Mesenchymal stem cell (in vitro differentiated cells and primary cell): ENCODE measurements around the gene ITGAV.

Experiments used
- DNase-seq: peaks from one replicate; pipeline ENCODE4 v3.0.0-alpha.2; 2013
- H2AFZ ChIP-seq: one replicate; pipeline ENCODE4 v1.6.1; 2013; ENCODE audit warnings: low read depth, mild to moderate bottlenecking, control low read depth, inconsistent platforms, low read length, moderate library complexity
- H2AK5ac ChIP-seq: 2 replicates; pipeline ENCODE4 v1.6.1; 2013; ENCODE audit warnings: low read length, moderate library complexity, mild to moderate bottlenecking, inconsistent platforms; ENCODE audit not compliant: severe bottlenecking
- H2BK120ac ChIP-seq: one replicate; pipeline ENCODE4 v1.6.1; 2013; ENCODE audit warnings: low read depth, mild to moderate bottlenecking, inconsistent platforms, low read length, moderate library complexity
- H2BK12ac ChIP-seq, 2 experiments: one replicate each; pipeline ENCODE4 v1.6.1; 2013; ENCODE audit warnings: inconsistent platforms in 2 of 2, low read length in 2 of 2, mild to moderate bottlenecking in 2 of 2, moderate library complexity in 2 of 2, control low read depth in 1 of 2
- H2BK15ac ChIP-seq: one replicate; pipeline ENCODE4 v1.6.1; 2013; ENCODE audit warnings: mild to moderate bottlenecking, low read depth, inconsistent platforms; ENCODE audit not compliant: poor library complexity, severe bottlenecking
- H2BK5ac ChIP-seq: 2 replicates; pipeline ENCODE4 v1.6.1; 2013; ENCODE audit warnings: low read depth, mild to moderate bottlenecking, low read length, control low read depth, inconsistent platforms; ENCODE audit not compliant: poor library complexity, severe bottlenecking
- H3K14ac ChIP-seq, 2 experiments: one replicate each; pipeline ENCODE4 v1.6.1; 2013; ENCODE audit warnings: inconsistent platforms in 2 of 2, low read length in 2 of 2, control low read depth in 1 of 2, mild to moderate bottlenecking in 1 of 2, moderate library complexity in 1 of 2
- H3K18ac ChIP-seq, 2 experiments: one replicate each; pipeline ENCODE4 v1.6.1; 2013; ENCODE audit warnings: inconsistent platforms in 2 of 2, low read length in 2 of 2, control low read depth in 1 of 2, low read depth in 1 of 2, mild to moderate bottlenecking in 1 of 2
- H3K23ac ChIP-seq, 2 experiments: one replicate each; pipeline ENCODE4 v1.6.1; 2013; ENCODE audit warnings: inconsistent platforms in 2 of 2, low read length in 2 of 2, mild to moderate bottlenecking in 2 of 2, moderate library complexity in 2 of 2, control low read depth in 1 of 2
- H3K27ac ChIP-seq: 2 replicates; pipeline ENCODE4 v1.5.1; 2013; ENCODE audit warnings: mild to moderate bottlenecking, moderate library complexity, low read length, control low read depth, inconsistent platforms; ENCODE audit not compliant: poor library complexity, severe bottlenecking
- H3K27me3 ChIP-seq, 2 experiments: 2 replicates each; pipeline versions ENCODE4 v1.6.1 to v1.7.0; 2013; ENCODE audit warnings: low read length in 2 of 2, mild to moderate bottlenecking in 2 of 2, moderate library complexity in 2 of 2, control low read depth in 1 of 2, inconsistent platforms in 1 of 2; ENCODE audit not compliant: control insufficient read depth in 1 of 2, insufficient read depth in 1 of 2
- H3K36me3 ChIP-seq, 2 experiments: 2 replicates each; pipeline versions ENCODE4 v1.6.1 to v1.7.0; 2013; ENCODE audit warnings: low read length in 2 of 2, control low read depth in 1 of 2, inconsistent platforms in 1 of 2, low read depth in 1 of 2, mild to moderate bottlenecking in 1 of 2; ENCODE audit not compliant: insufficient read depth in 2 of 2, control insufficient read depth in 1 of 2
- H3K4ac ChIP-seq, 2 experiments: one replicate each; pipeline ENCODE4 v1.6.1; 2013; ENCODE audit warnings: inconsistent platforms in 2 of 2, low read length in 2 of 2, mild to moderate bottlenecking in 2 of 2, moderate library complexity in 2 of 2, control low read depth in 1 of 2, low read depth in 1 of 2
- H3K4me1 ChIP-seq: 2 replicates; pipeline ENCODE4 v1.6.1; 2013; ENCODE audit warnings: low read depth, low read length, control low read depth; ENCODE audit not compliant: control insufficient read depth, insufficient read depth
- H3K4me2 ChIP-seq: 2 replicates; pipeline ENCODE4 v1.6.1; 2013; ENCODE audit warnings: low read length, mild to moderate bottlenecking, inconsistent platforms; ENCODE audit not compliant: poor library complexity, severe bottlenecking
- H3K4me3 ChIP-seq, 2 experiments: 2 replicates each; pipeline versions ENCODE4 v1.5.1 to v1.7.0; 2013; ENCODE audit warnings: low read length in 2 of 2, mild to moderate bottlenecking in 2 of 2, control low read depth in 1 of 2, low read depth in 1 of 2; ENCODE audit not compliant: insufficient read depth in 1 of 2
- H3K79me1 ChIP-seq: replicated peaks from 2 replicates; pipeline ENCODE4 v1.6.1; 2013; ENCODE audit warnings: mild to moderate bottlenecking, control low read depth, low read length, inconsistent platforms; ENCODE audit not compliant: poor library complexity, severe bottlenecking
- H3K9ac ChIP-seq: 2 replicates; pipeline ENCODE4 v1.7.0; 2013; ENCODE audit warnings: mild to moderate bottlenecking, low read length, moderate library complexity
- H3K9me3 ChIP-seq: 2 replicates; pipeline ENCODE4 v1.7.0; 2013; ENCODE audit warnings: mild to moderate bottlenecking, low read length; ENCODE audit not compliant: control insufficient read depth
- H4K8ac ChIP-seq: one replicate; pipeline ENCODE4 v1.6.1; 2013; ENCODE audit warnings: inconsistent platforms, mild to moderate bottlenecking, low read length, moderate library complexity
- H4K91ac ChIP-seq: one replicate; pipeline ENCODE4 v1.6.1; 2013; ENCODE audit warnings: mild to moderate bottlenecking, low read length, inconsistent platforms
- WGBS: methylation state at CpG from one replicate; pipeline ENCODE4 v1.1.7; 2013; ENCODE audit warnings: mixed read lengths; 5-methylcytosine and 5-hydroxymethylcytosine counted together

The ITGAV gene

DNA sequence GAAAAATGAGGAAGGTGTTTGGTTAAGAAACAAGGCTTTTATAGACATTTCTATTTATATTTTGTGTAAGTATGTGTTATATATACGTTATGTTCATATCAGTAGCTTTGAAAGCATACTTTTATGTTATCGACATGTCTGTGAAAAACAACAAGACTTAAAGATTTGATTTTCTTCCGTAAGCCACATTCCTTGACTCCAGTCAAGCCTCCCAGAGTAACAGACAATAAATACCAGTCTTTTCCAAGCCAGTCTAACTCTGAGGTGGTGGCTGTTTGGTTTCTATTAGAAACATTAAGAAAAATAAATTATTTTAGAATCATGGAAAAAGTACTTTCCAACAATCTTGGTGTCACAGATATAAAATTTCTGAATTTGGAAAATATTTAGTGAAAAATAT, 16.3 kb upstream of the ITGAV start:
- Histone ChIP-seq H4K91ac (no peak overlapping the region), H4K8ac (no peak overlapping the region), H3K4me1 (peaks cover 10% of the 10 kb centered on the region), H3K27me3 (no peaks in the 10 kb centered on the region), H2BK120ac (no peak overlapping the region), H3K4me3 (no peak overlapping the region), H2AFZ (no peak overlapping the region), H3K18ac (no peak overlapping the region), H3K9ac (no peak overlapping the region), H2AK5ac (no peak overlapping the region), H3K14ac (no peak overlapping the region), H2BK12ac (no peak overlapping the region), H3K4me2 (no peak overlapping the region), H2BK5ac (no peak overlapping the region), H3K9me3 (no peaks in the 10 kb centered on the region), H3K79me1 (no peaks in the 10 kb centered on the region), H3K23ac (no peak overlapping the region), H3K4ac (no peak overlapping the region), H2BK15ac (no peak overlapping the region), H3K27ac (no peak overlapping the region), H3K36me3 (no peaks in the 10 kb centered on the region)
- no peak for DNase-seq
- 92% methylated on average over 2 of the region's 3 CpGs for WGBS

DNA sequence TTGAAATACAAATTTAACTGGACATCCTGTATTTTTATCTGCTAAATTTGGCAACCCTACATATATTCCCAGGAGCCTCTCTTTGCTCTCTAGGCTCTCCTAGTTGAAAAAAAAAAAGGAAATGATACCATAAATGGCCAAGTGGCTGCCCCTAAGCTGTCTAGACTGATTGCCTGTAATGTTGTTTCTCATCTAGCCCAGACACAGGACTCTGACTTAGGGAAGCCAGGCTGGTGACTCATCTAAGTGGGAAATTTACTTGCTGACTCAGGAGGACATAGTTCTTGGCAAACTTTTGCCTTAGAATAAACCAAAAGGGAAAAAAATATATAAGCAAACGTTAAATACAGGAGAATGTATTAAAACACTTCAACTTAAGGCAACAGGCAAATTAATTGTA, 14.6 kb upstream of the ITGAV start:
- H2BK120ac ChIP-seq = no peak overlapping the region
- peak; percentile 99 for DNase-seq
- no peak overlapping the region for H2BK15ac ChIP-seq
- no peak overlapping the region for H4K8ac ChIP-seq
- no peak overlapping the region for H3K9ac ChIP-seq
- H4K91ac ChIP-seq = no peak overlapping the region
- H2BK12ac ChIP-seq = no peak overlapping the region
- no peak overlapping the region for H3K4me2 ChIP-seq
- H3K9me3 ChIP-seq = no peaks in the 10 kb centered on the region
- H3K14ac ChIP-seq = no peak overlapping the region
- no peak overlapping the region for H2AFZ ChIP-seq
- H3K4me3 ChIP-seq = no peak overlapping the region
- no peaks in the 10 kb centered on the region for H3K27me3 ChIP-seq
- no peak overlapping the region for H3K23ac ChIP-seq
- H3K36me3 ChIP-seq = no peaks in the 10 kb centered on the region
- no peak overlapping the region for H3K4ac ChIP-seq
- no peak overlapping the region for H2AK5ac ChIP-seq
- no CpG with 5 or more reads among the region's 1 CpG for WGBS
- peak overlapping the region; percentile 84 for H3K27ac ChIP-seq
- peaks cover 10% of the 10 kb centered on the region for H3K4me1 ChIP-seq
- H3K79me1 ChIP-seq = no peaks in the 10 kb centered on the region
- H2BK5ac ChIP-seq = no peak overlapping the region
- H3K18ac ChIP-seq = no peak overlapping the region

DNA sequence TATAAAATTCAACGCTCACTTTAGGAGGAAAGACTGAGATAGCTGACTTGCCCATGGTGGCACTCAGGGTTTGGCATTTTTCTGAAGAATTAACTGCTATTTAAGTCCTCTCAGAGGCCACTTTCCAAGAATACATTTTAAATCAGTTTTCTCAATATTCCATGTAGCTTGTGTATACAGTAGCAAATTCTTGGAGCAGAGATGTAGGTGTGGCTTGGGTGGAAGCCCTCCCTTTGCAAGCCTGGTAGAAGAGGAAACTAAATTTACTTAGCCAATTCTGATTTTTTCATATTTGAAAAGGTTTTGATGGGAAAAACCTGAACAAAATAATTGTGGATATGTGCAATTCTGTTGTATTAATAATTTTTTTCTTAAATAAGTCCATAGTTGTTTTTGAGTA, 14.0 kb upstream of the ITGAV start:
- Histone ChIP-seq H3K27ac (peak overlapping the region; percentile 95), H4K91ac (no peak overlapping the region), H3K4me2 (no peak overlapping the region), H3K4me3 (no peak overlapping the region), H2BK120ac (no peak overlapping the region), H2AFZ (no peak overlapping the region), H3K36me3 (no peaks in the 10 kb centered on the region), H3K4me1 (peaks cover 7% of the 10 kb centered on the region), H2AK5ac (peak overlapping the region; percentile 83), H3K18ac (no peak overlapping the region), H3K14ac (no peak overlapping the region), H3K4ac (no peak overlapping the region), H2BK12ac (no peak overlapping the region), H2BK15ac (no peak overlapping the region), H3K23ac (no peak overlapping the region), H3K9ac (no peak overlapping the region), H2BK5ac (peak overlapping the region; percentile 86), H3K79me1 (no peaks in the 10 kb centered on the region), H3K9me3 (no peaks in the 10 kb centered on the region), H4K8ac (no peak overlapping the region), H3K27me3 (no peaks in the 10 kb centered on the region)
- peak; percentile 46 for DNase-seq
- 89% methylated on average over 1 of the region's 1 CpG for WGBS

DNA sequence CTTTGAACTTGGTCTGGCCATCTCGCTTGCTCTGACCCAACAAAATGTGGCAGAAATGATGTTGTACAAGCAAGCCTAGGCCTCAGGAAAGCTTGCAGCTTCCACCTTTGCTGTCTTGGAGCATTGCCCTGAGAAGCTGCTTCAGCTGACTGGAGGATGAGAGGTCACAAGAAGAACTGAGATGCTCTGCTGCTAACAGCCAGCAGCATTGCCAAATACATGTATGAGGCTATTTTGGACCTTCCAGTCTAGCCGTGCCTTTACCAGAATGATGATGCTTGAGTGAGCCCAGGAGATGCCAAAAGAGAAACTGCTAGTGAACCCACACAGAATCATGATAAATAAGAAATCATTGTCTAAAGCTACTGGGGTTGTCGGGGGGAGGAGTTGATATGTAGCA, 13.2 kb upstream of the ITGAV start:
- Histone ChIP-seq H2BK12ac (no peak overlapping the region), H3K4ac (no peak overlapping the region), H3K9me3 (no peaks in the 10 kb centered on the region), H3K9ac (no peak overlapping the region), H2AK5ac (no peak overlapping the region), H3K4me2 (no peak overlapping the region), H3K79me1 (no peaks in the 10 kb centered on the region), H3K18ac (no peak overlapping the region), H3K27ac (peak overlapping the region; percentile 12), H3K36me3 (no peaks in the 10 kb centered on the region), H2BK5ac (no peak overlapping the region), H3K27me3 (no peaks in the 10 kb centered on the region), H3K4me3 (no peak overlapping the region), H4K8ac (no peak overlapping the region), H4K91ac (no peak overlapping the region), H2AFZ (no peak overlapping the region), H3K23ac (no peak overlapping the region), H2BK15ac (no peak overlapping the region), H3K14ac (no peak overlapping the region), H2BK120ac (no peak overlapping the region), H3K4me1 (peaks cover 7% of the 10 kb centered on the region)
- WGBS = 92% methylated on average over 2 of the region's 3 CpGs
- peak; percentile 79 for DNase-seq
